ENCODE measurements around the gene DNM3. TPM values are rescaled to one million over a fixed set of nuclear protein-coding genes. Genes with fewer than 3 reads are reported as not detected.
A peak's percentile ranks its signal among the peaks of the same experiment; 100 is the strongest.

DNM3 gene
- total RNA-seq, 4 donors from 2014 or later: 2.7 to 4.5 (median 4.0) TPM

DNA sequence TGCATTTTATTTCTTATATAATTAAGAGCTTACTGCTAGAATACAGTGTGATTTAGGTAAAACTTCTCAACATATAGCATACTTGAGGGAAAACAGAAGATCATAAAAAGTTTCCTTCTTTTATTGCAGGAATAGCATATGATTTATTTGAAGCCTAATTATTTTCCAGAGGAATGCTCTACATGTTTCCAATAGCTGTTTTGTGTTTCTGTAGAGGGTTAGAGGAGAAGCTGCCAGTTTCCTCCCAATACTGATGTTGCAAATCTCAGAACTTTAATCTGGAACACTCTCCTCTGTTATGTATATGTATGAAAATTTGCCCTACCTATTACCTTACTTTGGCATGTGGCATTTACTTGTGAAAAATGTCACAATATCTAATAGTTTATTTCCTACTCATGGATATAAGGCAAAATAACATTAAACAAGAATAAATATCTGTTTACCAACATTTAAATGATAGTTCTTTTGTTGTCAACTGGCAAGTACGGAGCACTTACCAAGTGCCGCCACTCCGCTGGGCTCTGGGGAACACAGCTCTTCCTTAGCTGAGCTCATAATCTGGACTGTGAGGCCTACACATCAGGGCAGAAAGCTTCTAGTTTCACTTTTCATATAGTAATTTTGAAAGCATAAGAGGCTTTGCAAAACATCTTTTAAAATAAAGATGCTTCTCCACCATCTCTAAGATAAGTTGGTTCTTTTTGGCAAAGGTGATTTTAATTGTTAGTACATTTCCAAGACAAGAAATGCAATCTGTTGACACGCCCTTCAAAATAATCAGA, 339.4 kb downstream of the DNM3 start:
- DNase-seq (ENCODE audit: low spot score in 2 of 2): peak; percentile 19 to 81
- intact Hi-C loops (cut with DNase I; ENCODE audit: low total_unique reads): loop anchor here (2.0 kb wide), 1 partner anchor 62 kb away; no protein-coding TSS in a partner anchor
- TF ChIP-seq, protein P1, sequence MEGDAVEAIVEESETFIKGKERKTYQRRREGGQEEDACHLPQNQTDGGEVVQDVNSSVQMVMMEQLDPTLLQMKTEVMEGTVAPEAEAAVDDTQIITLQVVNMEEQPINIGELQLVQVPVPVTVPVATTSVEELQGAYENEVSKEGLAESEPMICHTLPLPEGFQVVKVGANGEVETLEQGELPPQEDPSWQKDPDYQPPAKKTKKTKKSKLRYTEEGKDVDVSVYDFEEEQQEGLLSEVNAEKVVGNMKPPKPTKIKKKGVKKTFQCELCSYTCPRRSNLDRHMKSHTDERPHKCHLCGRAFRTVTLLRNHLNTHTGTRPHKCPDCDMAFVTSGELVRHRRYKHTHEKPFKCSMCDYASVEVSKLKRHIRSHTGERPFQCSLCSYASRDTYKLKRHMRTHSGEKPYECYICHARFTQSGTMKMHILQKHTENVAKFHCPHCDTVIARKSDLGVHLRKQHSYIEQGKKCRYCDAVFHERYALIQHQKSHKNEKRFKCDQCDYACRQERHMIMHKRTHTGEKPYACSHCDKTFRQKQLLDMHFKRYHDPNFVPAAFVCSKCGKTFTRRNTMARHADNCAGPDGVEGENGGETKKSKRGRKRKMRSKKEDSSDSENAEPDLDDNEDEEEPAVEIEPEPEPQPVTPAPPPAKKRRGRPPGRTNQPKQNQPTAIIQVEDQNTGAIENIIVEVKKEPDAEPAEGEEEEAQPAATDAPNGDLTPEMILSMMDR (IDR thresholded peaks at IDR 0.05): no peak
- WGBS, 2 donors: 15 to 19% methylated on average over 4 of the region's 4 CpGs
- no peak overlapping the region for H3K4me3 ChIP-seq (ENCODE audit: low read depth, poor library complexity, severe bottlenecking)

DNA sequence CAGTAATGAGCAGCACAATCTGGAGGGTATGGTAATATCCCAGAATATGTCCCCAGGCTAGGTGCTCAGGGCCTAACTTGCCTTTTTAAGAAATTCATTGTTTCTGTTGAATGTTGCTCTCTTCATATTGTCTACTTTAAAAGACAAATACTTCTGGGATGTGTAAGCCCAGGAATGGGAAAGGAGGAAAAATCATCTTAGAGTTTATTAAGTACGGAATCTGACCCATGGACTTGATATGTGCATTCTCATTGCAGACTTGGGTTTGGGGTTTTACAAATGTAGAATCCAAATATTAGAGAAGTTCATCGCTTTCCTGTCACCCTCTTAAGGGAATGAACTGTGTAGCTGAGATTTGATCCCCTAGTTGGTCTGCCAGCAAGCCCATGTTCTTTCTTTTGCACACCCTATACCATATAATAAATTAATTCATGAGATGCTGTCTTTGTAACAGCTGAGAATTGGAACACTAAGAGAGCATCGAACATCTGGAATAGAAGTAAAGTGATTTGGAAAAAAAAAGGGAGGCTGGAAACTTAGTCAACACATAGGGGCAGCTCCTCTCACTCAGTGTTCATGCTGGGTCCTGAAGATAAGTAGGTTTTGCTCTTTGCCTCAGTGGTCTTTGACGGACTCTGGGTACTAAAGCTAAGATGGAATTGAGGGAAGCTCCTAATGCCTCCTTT, 343.4 kb downstream of the DNM3 start:
- H3K4me3 ChIP-seq (ENCODE audit: low read depth, poor library complexity, severe bottlenecking): no peak overlapping the region
- 85% methylated on average over 4 of the region's 4 CpGs for WGBS, 2 donors
- no peak for DNase-seq (ENCODE audit: low spot score in 2 of 2)
- intact Hi-C loops (cut with DNase I; ENCODE audit: low total_unique reads): no loop called here
- TF ChIP-seq, protein P1 (IDR thresholded peaks at IDR 0.05): no peak
- no peak for TF ChIP-seq POLR2A (IDR thresholded peaks at IDR 0.05)

DNA sequence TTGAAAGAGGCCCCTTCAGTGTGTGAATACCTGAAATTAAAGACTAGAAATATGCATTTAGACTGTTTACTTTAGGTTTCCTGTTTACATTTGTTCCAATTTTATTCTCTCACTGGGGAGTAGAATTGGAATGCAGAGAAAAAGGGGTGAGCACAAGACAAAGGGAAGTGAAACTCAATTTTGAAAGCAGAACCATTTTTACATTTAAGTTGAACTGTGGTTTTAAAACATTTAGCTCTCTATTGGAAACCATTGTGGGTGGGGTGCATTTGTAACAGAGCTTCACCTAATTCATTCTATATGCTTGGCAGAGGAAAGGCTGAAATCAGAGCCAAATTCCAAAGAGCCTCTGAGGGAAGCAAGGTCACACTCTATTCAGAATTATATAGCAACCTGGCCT, 343.9 kb downstream of the DNM3 start:
- TF ChIP-seq, protein P1 (IDR thresholded peaks at IDR 0.05): no peak
- no peak for TF ChIP-seq POLR2A (IDR thresholded peaks at IDR 0.05)
- no peak overlapping the region for H3K4me3 ChIP-seq (ENCODE audit: low read depth, poor library complexity, severe bottlenecking)
- no peak for DNase-seq (ENCODE audit: low spot score in 2 of 2)
- intact Hi-C loops (cut with DNase I; ENCODE audit: low total_unique reads): no loop called here

GRCh38 chr1:172185996-172186395, 344.7 kb downstream of the DNM3 start:
- intact Hi-C loops (cut with DNase I; ENCODE audit: low total_unique reads): no loop called here
- no peak for DNase-seq (ENCODE audit: low spot score in 2 of 2)
- no peak for TF ChIP-seq POLR2A (IDR thresholded peaks at IDR 0.05)
- TF ChIP-seq, protein P1 (IDR thresholded peaks at IDR 0.05): no peak
- H3K4me3 ChIP-seq (ENCODE audit: low read depth, poor library complexity, severe bottlenecking): no peak overlapping the region
- 80% methylated on average over 3 of the region's 3 CpGs for WGBS, 2 donors

DNA sequence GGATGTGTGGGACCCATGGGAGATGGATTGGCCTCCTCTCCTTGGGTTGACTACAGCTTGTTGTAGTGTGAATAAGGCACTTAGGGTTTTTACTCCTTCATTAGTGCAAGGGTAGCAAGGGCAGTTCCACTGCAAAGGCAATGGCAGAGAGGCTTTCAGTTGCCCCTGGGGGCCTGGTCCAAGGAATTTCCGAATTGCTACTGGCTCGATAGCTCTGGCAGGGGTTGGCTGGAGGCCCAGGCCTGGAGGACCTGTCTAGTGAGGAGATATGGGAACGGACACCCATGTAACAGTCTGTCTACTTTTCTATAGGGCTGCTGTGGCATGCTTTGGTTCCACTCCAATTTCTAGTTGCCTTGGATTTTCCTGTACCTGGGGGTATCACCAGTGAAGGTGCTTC, 360.3 kb downstream of the DNM3 start:
- intact Hi-C loops (cut with DNase I; ENCODE audit: low total_unique reads): no loop called here
- no peak for DNase-seq (ENCODE audit: low spot score in 2 of 2)
- 70 to 92% methylated on average over 3 of the region's 3 CpGs for WGBS, 2 donors
- no peak for TF ChIP-seq POLR2A (IDR thresholded peaks at IDR 0.05)
- TF ChIP-seq, protein P1 (IDR thresholded peaks at IDR 0.05): no peak
- H3K4me3 ChIP-seq (ENCODE audit: low read depth, poor library complexity, severe bottlenecking): no peak overlapping the region

Data from lower leg skin (tissue), 4 donors.